KBM-7 (cell line): ENCODE results near the gene PROSER1.
"Not testable (repeated sequence)": the region's sequence is repeated elsewhere in the genome, so short reads cannot be mapped to it uniquely, and the experiment has no call there.

Source experiments
- DNase-seq: peaks from one replicate; pipeline ENCODE4 v3.0.0-alpha.2; 2015
- in situ Hi-C: fragments of 300-500 bp; cut with MboI; formaldehyde crosslinking; loops from 2 replicates; pipeline ENCODE4 v1.14.3; 2020; ENCODE audit warnings: low sequenced_read_pairs, low pct_unique_long_range_greater_than_20kb, mixed read lengths

Gene PROSER1

GRCh38 chr13:39037880-39038568 lies at the start of gene PROSER1, which contains the start of gene NHLRC3:
PROSER1 (minus strand) TSS chr13:39038089; CDS start chr13:39037242, 847 bp downstream.
NHLRC3 (plus strand) TSS chr13:39038456; CDS start chr13:39038640, 184 bp downstream.
- DNase-seq, result peak; percentile 92
- in situ Hi-C loops, result no loop called here

GRCh38 chr13:39086251-39086945 lies 48.5 kb upstream of the PROSER1 start:
- DNase-seq, in situ Hi-C loops: not testable (repeated sequence)

- no peak for DNase-seq
- in situ Hi-C loops, result no loop called here
Measured at GRCh38 chr13:39073983-39074382, 36.1 kb upstream of the PROSER1 start.

DNA sequence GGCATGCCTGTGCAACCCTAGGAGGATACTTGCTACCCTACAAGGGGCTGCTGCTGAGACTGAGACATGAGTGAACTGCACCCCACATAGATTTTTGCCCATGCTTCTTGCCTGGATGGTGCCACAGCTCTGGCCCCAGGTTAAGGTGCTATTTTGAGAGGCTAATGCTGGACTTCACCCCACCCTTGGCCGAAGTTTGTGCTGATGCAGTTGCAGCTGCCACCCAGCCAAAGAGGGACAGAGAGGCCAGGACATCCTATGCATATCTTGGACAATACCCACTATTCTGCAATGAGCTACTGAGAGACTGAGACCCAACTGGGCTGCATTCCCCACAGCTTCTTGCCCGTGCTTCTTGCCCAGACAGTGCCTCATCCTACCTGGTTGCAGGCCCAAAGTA lies 35.0 kb upstream of the PROSER1 start:
- in situ Hi-C loops, result no loop called here
- DNase-seq, result no peak

- no peak for DNase-seq
- in situ Hi-C loops, result no loop called here
Measured at GRCh38 chr13:39062004-39062403, 24.1 kb upstream of the PROSER1 start.

DNA sequence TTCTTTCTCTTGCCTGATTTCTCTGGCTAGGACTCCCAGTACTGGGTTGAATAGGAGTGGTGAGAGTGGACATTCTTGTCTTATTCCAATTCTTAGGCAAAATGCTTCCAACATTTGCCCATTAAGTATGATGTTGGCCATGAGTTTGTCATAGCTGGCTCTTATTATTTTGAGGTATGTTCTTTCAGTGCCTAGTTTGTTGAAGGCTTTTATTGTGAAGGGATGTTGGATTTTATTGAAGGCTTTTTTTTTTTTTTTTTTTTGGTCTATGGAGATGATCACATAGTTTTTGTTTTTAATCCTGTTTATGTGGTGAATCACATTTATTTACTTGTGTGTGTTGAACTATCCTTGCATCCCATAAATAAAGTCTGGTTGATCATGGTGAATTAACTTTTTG lies 20.2 kb upstream of the PROSER1 start:
- in situ Hi-C loops, result no loop called here
- DNase-seq, result no peak

DNA sequence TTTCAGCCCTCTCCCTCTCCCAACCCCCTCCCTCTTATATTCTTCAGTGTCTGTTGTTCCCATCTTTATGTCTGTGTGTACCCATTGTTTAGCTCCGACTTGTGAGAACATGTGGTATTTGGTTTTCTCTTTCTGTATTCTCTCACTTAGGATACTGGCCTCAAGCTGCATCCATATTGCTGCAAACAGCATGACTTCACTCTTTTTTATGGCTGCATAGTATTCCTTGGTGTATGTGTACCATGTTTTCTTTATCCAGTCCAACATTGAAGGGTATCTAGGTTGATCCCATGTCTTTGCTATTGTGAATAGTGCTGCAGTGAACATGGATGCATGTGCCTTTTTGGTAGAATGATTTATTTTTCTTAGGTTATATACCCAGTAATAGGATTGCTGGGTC lies 18.1 kb upstream of the PROSER1 start:
- DNase-seq, result no peak
- in situ Hi-C loops, result no loop called here

GRCh38 chr13:39054112-39054511 lies 16.2 kb upstream of the PROSER1 start:
- DNase-seq, result no peak
- in situ Hi-C loops, result no loop called here

GRCh38 chr13:39052944-39053343 lies 15.1 kb upstream of the PROSER1 start:
- no peak for DNase-seq
- in situ Hi-C loops, result no loop called here

GRCh38 chr13:39051157-39051556 lies 13.3 kb upstream of the PROSER1 start:
- in situ Hi-C loops, result no loop called here
- DNase-seq, result peak; percentile 45

DNA sequence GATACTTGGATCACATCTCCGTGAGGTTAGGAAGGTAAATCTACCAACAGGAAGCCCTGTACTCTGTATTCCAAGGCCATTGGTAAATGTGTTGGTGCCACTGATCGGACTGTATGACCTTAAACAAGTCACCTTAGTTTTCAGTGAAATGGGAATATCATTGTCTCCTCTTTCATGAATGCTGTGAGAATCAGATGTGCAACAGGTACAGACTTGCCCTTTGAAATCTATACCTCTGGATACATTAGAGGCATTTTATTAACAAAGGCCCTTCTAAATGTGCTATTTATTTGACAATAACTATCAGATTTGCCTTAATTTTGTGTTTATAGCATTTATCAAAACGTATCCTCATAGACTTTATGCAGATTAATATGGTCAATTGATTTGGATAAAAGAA lies 11.4 kb upstream of the PROSER1 start:
- in situ Hi-C loops, result no loop called here
- DNase-seq, result no peak

GRCh38 chr13:39048806-39049205 lies 10.9 kb upstream of the PROSER1 start:
- DNase-seq, result no peak
- in situ Hi-C loops, result no loop called here

DNA sequence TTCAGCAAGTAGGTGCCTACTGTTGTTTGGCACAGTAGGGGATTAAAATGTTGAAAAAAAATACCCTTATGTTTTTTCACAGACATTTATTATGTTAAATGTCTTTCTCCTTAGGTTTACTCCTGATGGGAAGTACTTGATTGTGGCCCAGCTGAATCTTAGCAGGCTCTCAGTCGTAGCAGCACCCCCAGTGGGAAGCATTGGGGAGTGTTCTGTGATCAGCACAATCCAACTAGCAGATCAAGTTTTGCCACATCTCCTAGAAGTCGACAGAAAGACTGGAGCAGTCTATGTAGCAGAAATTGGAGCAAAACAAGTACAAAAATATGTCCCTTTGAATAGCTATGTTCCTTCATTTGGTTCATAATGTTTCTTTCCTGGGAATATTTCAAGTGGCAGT lies 9.7 kb upstream of the PROSER1 start:
- in situ Hi-C loops, result no loop called here
- DNase-seq, result no peak

- DNase-seq, result no peak
- in situ Hi-C loops, result no loop called here
Measured at GRCh38 chr13:39044536-39044935, 6.6 kb upstream of the PROSER1 start.

DNA sequence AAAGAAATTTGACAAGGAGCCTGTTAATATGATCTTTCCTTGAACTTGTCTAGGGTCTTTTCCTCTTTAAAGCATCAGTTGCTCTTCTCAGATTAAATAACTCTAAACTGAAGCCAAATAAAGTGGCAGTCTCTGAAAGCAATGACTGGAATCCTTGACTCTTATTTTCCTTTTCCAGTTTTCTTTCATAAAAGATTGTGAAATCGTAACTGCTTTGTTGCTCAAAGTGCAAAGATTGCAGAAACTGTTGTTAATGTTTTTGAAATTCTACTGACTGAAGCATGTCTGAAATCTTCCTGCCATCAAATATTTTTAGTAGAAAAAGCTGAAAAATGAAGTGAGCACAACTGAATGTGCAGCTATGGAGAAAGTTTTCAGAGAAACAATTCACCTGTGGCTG lies 2.3 kb upstream of the PROSER1 start:
- in situ Hi-C loops, result no loop called here
- no peak for DNase-seq

GRCh38 chr13:39039041-39039440 lies 1.2 kb upstream of the PROSER1 start:
- no peak for DNase-seq
- in situ Hi-C loops, result no loop called here

GRCh38 chr13:39038569-39039030 lies 711 bp upstream of the PROSER1 start:
- no peak for DNase-seq
- in situ Hi-C loops, result no loop called here

DNA sequence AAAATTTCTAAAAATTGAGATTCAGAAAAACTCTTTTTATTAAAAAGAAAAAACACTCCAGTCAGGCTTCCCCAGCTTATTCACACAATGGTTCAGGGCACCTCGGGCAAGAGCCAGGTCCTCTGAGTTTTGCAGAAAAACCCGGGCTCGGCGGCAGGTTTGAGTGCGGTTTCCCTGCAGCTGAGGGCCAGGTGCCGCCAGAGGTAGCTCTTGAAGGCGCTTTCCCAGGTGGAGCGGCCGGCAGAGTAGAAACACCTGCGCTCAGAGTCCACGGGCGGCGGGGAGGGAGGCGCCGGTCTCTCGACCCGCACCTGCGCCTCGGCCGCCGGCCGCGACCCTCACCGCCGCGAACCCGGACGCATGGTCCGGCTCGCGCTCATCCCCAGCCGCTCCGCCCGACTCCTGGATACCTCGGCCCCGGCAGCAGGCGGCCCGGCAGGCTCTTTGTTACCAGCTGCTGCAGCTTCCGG lies 444 bp downstream of the PROSER1 start:
- in situ Hi-C loops, result no loop called here
- DNase-seq, result no peak

DNA sequence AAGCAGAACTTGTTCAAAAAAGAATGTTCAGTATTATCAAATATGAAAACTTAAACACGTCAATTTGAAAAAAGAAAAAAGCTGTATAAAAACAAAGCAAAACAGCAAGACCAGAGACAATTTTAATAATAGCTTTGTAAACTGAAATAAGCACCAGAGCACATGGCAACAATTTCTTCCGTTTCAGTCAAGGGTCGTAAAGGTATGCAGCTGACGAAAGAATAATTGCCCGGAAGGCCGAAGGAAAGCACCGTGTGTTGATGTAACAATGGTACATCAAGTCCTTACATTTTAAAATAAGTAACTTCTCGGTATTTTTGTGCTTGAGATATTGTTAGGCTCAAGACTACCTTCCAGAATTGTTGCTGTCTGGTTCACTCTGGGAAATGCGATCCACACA lies 1.7 kb downstream of the PROSER1 start:
- in situ Hi-C loops, result no loop called here
- peak; percentile 46 for DNase-seq

GRCh38 chr13:39035799-39036198 lies 2.1 kb downstream of the PROSER1 start:
- no peak for DNase-seq
- in situ Hi-C loops, result no loop called here

- in situ Hi-C loops, result no loop called here
- DNase-seq, result no peak
Measured at GRCh38 chr13:39035204-39035603, 2.7 kb downstream of the PROSER1 start.
